HG03565 (cell line): ENCODE results near the gene SV2C.
"Not testable (repeated sequence)": the region's sequence is repeated elsewhere in the genome, so short reads cannot be mapped to it uniquely, and the experiment has no call there.

Experiments used
- ATAC-seq: cut with Tn5 transposase; IDR thresholded peaks from one replicate; pipeline ENCODE4 v1.9.1; 2021; ENCODE audit warnings: mild to moderate bottlenecking, moderate library complexity; ENCODE audit not compliant: unreplicated experiment

The SV2C gene

DNA sequence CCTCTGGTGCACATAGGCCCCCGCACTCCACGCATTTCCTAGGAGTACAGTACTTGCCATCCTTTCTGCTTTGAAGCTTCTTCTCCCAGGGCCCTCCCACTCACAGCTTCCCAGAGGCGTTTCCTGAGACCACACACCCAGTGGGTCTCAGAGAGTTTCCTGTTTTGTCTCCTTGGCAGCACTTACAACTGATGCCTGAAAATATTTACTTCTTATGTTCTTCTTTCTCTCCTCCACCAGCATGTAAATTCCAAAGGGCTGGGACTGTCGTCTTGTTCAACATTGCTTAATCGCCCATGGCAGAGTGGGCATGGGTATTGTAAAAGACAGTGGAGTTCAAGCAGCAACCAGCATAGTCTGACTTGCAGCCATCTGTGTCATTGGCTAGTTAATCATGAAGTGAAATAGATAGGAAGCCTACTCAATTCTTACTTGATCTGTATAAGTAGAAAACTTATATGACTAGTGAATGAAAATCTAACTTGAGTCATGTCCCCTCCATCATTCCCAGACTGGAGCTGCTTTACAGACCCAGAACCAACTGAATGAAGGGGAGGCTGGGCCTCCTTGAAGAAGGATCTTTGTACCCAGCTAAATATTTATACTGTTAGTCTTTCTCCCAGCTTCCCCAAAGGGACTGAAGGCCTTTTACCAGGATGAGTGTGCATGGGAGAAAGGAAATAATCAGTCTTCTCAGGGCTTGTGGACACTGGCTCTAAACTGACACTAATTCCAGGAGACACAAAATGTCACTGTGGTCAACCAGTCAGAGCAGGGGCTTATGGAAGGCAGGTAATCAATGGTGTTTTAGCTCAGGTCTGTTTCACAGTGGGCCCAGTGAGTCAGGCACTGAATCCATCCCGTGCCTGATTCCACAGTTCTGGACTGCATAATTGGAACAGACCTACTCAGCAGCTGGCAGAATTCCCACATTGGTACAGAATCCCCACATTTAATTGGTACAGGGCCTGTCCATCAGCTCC, 116.4 kb downstream of the SV2C start:
- ATAC-seq, result no peak

DNA sequence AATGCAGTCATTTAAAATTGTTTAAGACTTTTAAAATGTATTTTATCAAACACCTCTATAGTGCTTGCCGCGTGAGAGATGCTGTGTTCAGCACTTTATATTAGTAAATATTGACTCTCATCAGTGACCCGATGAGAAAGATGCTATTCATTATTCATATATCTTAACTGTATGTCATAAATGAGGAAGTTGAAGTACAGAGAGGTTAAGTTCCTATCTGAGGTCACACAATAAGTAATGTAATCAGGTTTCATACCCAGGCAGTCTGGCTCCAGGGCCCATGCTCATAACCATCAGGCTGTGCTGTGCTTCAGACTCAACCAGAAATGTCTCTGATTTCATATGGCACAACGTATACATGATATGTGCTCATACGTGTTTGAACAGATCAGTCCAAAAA, 119.0 kb downstream of the SV2C start:
- no peak for ATAC-seq

DNA sequence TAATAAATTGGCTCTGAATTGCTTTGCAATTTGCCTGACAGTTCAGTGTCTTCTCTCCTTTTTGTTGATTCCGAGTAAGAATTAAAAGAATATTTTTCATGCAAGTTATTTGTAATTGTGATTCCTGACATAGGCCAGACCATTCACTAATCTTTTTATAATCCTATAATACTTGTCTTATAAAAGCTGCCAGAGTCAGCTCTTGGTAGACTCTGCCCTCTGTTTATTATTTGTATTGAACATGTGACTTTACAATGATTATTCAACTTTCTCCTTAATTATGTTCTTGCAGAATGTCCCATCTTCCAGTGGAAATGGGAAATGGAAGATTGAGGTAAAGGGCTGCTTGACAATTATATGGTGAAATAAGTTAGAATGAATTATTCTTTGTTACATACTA, 121.0 kb downstream of the SV2C start:
- ATAC-seq, result no peak

DNA sequence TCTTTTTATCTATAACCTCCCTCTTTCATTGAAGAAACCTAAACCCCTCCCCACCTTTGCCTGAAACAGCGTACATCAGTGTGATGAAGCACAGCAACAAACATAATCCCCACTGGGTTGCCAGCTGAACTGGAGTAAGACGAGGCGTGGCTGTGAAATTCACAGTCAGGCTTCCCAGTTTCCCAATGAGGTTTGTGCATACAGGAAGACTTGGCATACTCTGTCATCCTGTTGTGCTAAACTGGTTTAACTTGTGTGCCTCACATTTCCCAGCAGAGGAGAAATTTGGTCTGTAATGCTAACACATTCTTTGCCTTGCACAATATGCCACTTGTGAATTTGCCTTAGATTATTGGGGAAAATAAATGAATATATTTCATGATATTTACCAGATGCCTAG, 121.5 kb downstream of the SV2C start:
- no peak for ATAC-seq

DNA sequence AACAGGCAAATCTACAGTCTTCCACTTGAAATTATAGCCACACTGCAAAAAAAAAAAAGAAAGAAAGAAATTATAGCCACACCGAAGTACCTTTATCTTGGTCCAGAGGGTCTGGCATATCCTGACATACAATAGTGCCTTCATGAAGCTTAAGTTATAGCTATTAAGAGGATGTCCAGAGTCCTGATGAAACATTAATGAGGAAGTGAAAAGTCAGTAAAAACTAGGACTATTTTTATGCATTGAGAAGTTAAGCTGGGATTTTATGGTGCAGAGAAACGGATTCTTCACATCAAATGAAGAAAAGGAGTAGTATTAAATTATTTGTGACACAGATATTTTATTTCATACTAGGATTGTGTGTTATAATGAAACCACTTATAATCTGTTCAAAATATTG, 123.9 kb downstream of the SV2C start:
- no peak for ATAC-seq

DNA sequence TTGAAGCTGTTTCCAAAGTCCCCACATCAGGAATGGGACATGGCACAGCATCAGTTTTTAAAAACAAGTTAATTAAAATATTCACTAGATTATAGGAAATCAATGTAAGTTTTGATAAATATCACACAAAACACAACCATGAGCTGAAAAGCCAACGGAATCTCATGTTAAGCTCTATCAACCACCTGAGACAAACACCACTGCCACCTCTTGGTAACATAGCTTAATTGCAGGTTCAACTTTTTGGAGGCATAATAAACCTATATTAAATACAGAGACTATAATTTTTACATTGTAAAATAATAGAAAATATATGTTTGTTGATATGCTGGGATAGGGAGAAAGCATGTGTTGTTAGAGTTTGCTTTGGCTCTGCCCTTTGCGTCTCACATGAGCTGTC, 126.1 kb downstream of the SV2C start:
- no peak for ATAC-seq

DNA sequence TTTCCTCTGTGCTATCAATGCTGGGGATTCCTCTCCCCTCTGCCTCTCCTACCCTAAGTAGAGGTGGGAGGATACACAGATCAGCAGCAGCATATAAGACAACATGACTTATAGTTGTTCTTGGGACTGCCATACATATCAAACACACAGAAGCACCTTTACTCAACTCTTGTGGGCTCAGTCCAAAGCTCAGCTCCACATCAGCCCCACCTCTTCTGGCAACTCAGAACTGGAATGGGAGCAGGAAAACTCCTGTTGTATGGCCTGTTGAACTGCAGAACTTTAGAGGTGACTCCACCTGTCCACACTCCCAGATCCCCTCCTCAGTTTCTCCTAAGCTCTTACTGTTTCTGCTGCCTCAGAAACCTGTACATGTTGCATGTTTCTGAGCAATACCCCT, 127.8 kb downstream of the SV2C start:
- no peak for ATAC-seq

DNA sequence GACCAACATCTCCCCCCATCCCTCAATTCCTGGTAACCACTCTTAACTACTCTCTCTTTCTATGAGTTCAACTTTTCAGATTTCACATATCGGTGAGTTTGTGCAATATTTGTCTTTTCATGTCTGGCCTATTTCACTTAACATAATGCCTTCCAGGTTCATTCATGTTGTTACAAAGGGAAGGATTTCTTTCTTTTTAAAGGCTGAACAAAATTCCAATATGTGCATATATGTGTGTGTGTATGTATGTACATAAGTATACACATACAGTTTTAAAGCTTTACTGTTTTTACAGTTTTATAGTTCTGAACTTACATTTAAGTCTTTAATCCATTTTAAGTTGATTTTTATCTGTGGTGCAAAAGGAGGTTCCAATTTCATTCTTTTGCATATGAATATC, 130.7 kb downstream of the SV2C start:
- no peak for ATAC-seq

DNA sequence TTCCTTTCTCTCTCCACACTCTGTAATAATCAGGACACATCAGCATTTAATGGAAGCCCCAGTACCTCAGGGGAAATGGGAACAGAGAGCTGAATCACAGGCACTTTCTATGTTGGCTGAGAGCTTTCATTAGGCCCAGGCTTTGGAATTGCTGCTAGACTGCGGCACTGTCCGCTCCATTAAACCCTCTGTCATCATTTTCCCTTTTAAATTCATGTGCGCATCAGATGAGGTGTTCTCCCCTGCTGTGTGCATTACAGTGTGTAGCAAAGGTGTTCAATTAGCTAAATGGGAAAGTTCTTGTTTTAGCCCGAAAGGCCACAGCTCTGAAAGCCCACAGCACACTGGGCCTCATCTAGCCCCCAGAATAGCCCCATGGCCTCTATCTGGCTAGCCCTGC, 133.6 kb downstream of the SV2C start:
- ATAC-seq, result no peak

DNA sequence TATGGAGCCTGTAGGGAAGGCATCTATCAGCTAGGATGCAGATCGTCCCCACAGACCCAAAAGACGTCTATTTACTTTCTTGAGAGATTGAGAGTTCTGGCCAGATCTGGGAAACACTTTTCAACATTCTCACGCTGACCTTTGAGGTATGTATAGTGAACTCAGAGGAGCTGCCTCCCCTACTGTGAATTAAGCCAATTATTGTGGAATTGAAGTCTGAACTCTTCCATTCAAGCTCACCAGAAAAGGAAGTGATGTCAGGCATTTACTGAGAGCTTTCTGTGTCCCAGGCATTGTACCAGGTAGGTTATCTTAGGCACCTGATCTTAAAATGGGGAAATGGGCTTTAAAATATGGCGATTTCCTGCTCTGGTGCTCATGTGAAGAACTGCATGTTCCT, 136.5 kb downstream of the SV2C start:
- ATAC-seq, result no peak

DNA sequence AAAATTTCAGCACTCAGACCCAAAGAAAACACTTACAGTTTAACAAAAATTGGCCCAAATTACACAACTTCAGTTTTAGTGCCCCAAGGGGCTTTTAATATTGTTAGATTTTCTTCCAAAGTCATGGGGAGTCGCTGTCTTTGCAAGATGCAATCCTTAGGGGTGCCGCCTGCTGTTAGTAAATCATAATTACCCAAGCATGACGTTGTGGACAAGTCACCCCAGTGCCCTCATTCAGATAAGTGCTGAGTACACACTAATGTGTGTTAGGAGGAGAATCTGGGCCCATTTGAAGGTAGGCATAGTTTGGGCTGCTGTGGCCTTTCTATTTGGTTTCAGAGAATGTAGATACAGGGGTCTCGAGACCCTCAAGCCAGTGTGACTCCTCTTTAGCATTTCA, 138.1 kb downstream of the SV2C start:
- no peak for ATAC-seq

DNA sequence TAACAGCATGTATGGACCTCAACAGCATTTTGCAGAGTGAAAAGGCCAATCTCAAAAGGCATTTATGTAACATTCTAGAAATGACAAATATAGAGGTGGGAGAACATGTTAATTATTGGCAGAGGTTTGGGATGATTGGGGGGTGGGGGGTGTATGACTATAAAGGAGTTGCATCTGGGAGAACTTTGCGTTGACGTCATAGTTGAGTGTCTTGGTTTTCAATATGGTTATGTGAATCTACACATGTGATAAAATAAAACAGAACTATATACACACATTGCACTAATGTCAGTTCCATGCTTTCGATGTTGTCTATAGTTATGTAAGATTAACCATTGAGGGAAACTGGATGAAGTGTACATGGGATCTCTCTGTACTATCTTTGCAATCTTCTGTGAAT, 139.1 kb downstream of the SV2C start:
- no peak for ATAC-seq

DNA sequence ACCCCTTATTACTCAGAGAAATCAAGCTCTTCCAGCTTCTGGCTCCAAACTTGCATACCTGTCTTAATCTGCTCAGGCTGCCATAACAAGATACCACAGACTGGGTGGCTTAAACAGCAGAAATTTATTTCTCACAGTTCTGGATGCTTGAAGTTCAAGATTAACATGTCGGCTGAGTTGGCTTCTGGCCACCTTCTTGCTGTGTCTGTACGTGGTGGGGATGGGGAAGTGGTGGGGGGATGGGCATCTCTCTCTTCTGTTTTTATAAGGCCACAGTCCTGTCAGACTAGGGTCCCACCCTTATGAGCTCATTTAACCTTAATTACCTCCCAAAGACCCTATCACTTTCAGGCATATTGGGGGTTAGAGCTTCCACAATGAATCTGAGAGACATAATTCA, 140.5 kb downstream of the SV2C start:
- ATAC-seq, result no peak

DNA sequence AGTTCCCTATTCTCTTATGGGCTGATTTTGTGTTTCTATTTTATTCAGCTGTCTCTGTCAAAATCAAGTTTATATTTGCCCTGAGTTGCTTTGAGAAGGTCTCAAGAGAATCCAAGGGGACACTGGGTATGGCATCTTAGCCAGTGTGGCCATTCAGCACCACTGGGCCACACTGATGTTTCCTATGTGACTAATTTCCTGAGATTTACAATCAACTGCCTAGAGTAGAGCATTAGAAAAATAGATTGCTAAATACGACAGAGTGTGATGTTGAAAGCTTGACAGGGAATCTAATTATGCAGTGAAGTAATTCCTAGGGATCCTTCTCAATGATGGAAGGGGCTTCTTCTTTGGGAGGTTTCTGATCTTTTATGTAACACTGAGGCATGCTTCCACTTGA, 141.7 kb downstream of the SV2C start:
- no peak for ATAC-seq

DNA sequence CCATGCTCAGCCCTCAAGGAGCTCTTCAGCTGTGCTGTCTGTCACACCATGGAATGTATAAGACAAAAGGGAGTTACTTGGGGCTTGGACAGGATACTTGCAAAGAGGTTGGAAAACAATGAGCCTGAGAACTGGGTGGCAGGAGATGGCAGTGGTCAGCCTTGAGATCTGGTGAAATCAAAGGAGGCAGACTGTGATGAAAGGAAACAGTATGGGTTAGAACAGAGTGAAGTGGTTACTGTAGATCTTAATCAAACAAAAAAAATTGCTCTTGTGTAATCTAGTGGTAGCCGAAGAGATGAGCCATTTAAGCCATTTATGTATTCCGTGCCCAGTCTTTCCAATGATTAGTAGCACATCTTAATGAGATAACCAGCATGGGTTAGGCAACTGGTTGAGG, 142.2 kb downstream of the SV2C start:
- no peak for ATAC-seq

DNA sequence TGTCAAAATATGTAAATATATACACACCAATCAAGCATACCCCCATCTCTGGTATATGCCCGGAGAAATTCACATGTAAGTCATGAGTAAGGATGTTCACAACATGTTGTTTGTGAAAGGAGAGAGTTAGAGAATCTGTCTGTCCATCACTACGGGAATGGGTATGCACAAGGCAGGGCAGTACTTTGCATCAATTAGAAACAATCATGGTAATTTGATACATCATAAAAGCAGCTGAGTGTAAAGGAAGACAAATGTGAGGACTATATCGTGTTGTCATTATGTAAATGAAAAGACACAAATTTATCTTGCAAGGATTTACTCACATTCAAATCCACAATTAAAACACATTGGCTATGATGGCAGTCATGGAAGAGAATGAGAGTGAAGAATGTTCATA, 146.7 kb downstream of the SV2C start:
- no peak for ATAC-seq

DNA sequence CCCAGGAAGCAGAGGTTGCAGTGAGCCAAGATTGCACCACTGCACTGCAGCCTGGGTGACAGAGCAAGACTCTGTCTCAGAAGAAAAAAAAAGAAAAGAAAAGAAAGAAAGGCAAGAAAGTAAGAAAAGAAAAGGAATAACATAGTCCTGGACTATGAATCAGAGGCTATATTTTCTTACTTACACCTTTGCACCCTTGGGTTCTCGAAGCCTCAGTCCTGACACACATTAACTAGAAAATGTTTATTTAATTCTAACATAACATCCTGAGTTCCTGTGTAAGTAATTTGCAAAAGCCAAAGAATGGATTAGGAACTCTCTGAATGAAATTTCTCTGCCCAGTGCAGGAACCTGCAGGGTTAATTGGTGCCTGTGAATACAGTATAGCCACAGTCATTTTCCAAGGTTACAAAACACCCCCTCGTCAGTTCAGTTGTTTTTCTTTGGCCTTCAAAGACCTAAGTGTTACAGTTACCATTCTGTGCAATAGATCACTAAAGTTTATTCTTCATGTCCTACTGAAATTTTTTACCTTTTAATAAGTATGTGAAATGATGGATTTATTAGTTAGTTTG, 147.6 kb downstream of the SV2C start:
- no peak for ATAC-seq

DNA sequence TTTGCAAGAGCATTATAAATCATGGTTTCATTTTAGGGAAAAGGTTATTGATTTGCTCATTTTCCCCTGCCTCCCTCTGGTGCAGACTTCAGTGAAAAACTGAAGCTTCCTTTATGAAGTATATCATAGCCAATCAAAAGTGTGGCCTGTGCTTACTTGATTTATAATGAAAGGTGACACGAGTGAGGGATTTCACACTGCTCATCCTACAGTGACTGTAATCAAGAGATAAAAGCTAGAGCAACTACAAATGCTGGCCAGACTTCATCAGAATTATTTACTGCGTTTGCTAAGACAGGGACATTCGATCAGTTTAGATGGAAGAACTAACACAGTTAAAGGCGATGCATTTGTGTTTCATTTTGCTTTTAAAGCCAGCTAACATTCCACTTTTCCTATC, 151.5 kb downstream of the SV2C start:
- no peak for ATAC-seq

DNA sequence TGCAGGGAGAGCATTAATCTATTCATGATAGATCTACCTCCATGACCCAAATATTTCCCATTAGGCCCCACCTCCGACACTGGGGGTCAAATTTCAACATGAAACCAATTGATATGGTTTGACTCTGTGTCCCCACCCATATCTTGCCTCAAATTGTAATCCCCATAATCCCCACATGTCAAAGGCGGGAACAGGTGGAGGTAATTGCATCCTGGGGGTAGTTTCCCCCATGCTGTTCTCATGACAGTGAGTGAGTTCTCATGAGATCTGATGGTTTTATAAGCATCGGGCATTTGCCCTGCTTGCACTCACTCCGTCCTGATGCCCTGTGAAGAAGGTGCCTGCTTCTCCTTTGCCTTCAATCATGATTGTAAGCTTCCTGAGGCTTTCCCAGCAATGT, 153.5 kb downstream of the SV2C start:
- ATAC-seq, result no peak

DNA sequence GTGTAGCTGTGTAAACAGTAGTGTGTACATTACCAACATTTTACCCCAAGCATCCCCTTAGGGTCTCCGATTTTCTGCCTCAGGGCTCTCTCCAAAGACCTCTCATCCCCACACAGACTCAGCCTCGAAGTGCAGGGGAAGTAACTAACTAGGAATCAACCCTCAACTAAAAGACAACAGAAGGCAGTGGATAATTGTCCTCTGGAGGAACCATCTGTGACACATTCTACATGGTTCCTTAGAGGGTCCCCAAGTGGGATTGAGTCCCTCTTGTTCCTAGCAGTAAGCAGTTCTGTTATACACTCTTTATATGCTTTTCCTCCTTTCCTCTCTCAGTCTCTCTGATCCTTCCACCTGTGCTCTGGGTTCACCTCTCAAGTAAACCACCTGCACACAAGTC, 157.2 kb downstream of the SV2C start:
- no peak for ATAC-seq

DNA sequence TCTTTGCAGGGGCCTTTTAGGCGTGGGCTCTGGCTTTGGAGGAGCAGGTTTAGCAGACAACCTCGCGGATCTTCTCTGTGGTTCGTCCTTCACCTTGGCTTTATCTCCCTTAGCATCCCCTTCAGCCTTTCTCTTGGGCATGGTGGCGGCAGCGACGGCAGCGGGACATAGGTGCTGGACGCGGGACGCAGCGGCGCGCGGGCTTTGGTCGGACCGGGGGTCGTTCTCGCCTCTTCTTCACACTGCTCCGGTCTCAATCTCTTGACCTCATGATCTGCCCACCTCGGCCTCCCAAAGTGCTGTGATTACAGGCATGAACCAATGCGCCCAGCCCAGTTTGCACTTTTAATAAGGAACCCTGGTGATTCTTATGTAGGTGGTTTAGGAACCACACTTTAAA, 159.0 kb downstream of the SV2C start:
- not testable (repeated sequence) for ATAC-seq

DNA sequence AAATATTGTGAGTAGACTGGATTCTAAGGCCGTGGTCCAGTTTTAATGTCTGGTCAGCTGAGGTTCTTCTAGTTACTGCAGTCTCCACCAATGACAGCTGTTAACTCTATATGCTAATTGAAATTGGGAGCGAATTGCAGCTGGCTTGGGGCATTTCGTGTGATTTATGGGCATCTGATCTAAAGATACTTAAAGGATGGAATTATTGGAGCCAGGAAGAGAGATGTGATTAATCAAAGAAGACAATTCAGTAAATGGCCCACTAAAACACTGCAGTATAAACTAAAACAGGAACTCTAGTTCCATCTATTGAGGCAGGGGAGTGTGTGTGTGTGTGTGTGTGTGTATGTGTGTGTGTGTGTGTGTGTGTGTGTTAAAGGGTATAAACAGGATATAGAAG, 162.4 kb downstream of the SV2C start:
- no peak for ATAC-seq

DNA sequence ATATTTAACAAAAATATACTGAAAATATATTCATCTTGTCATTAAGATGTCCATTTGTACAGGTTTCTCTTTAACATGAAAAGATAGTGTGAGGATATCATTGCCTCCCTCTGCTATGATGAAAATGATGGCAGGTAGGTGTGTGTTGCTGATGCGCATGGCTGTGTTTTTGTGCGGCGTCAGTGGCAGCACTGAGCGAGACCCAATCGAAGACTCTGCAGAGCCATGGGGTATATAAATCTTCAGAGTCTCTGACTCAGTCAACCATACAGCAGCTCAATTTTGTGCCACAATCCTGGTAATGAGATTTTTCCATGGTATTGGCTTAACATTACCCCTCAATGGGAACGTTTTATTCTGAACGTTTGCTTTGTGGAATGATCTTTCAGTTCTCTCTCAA, 166.4 kb downstream of the SV2C start:
- ATAC-seq, result no peak
